ENCODE data around the gene C16orf74. TPM values are rescaled to one million over a fixed set of nuclear protein-coding genes. Genes with fewer than 3 reads are reported as not detected.

Gene C16orf74
- total RNA-seq, 4 donors from 2014 or later = 1.5 to 6.2 (median 1.7) TPM; not detected in 1

GRCh38 chr16:85774811-85775210 lies 23.9 kb upstream of the C16orf74 start:
- no peak for TF ChIP-seq CTCF (IDR thresholded peaks at IDR 0.05; ENCODE audit: low read depth)

DNA sequence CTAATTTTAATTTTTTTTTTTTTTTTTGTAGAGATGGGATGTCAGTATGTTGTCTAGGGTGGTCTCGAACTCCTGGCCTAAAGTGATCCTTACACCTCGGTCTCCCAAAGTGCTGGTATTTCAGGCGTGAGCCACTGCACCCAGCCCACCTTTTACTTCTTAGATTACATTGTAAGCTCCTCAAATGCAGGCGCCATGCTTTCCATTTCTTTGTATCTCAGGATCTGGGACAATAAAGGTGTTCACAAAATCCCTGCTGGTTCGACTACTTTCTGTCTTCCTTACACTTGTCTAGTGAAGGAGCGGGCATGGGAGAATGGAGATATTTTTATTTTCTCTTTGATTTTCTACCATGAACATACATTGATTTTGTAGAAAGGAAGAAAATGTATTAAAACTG lies 23.2 kb upstream of the C16orf74 start:
- no peak for TF ChIP-seq CTCF (IDR thresholded peaks at IDR 0.05; ENCODE audit: low read depth)

GRCh38 chr16:85773044-85773443 lies 22.1 kb upstream of the C16orf74 start:
- no peak for TF ChIP-seq CTCF (IDR thresholded peaks at IDR 0.05; ENCODE audit: low read depth)

DNA sequence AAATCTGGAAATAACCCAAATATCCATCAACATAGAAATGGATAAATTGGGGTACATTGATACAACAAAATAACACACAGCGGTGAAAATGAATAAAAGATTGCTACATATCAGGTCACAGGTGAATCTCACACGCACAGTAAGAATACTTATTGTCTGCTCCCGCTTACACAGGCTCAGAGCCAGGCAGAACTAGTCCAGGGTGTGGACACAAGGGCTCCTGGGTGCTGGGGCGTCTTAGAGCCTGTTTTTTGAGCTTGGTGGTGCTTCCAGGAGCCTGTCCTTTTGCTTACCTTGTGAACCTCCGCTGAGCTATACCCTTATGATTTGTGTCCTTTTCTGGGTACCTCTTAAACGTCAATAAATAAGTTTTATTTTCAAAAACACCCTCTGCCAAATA lies 19.8 kb upstream of the C16orf74 start:
- TF ChIP-seq CTCF (IDR thresholded peaks at IDR 0.05; ENCODE audit: low read depth) = no peak

- no peak for TF ChIP-seq CTCF (IDR thresholded peaks at IDR 0.05; ENCODE audit: low read depth)
These were observed 17.3 kb upstream of the C16orf74 start for GRCh38 chr16:85768199-85768598.

GRCh38 chr16:85767531-85767930 lies 16.6 kb upstream of the C16orf74 start:
- TF ChIP-seq CTCF (IDR thresholded peaks at IDR 0.05; ENCODE audit: low read depth) = no peak

DNA sequence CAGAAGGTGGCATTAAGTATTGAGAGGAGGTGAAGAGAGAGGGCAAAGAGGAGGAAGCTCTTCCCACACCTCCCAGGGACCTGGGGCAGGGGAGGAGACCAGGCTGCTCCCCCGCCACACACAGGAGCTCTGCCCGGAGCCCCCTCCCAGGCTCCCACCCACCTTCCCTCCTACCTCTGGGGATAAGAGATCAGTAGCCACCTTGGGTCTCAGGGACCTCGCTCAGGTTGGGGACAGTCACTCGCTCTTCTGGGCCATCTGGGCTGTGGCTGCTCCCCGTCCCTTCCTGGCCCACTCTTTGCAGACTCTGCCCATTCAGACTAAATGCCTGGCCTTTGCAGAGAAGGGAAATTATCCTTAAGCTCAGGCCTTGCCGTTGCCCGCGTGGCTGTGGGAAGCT lies 14.9 kb upstream of the C16orf74 start:
- no peak for TF ChIP-seq CTCF (IDR thresholded peaks at IDR 0.05; ENCODE audit: low read depth)

All from subcutaneous adipose tissue (tissue), 4 donors.